Type B pancreatic cell (in vitro differentiated cells): Measurements from ENCODE around the gene SLC41A2. TPM values are rescaled to one million over a fixed set of nuclear protein-coding genes. Genes with fewer than 3 reads are reported as not detected.

Source experiments
- DNase-seq: peaks from one replicate; pipeline ENCODE4 v3.0.0; 2021; ENCODE audit warnings: mixed read lengths; ENCODE audit not compliant: unreplicated experiment; ENCODE audit errors: extremely low spot score
- H3K27ac Mint-ChIP-seq: 2 replicates; pipeline ENCODE4 v1.8.0; 2021; ENCODE audit warnings: mild to moderate bottlenecking, mixed read lengths
- H3K27me3 Mint-ChIP-seq: 2 replicates; pipeline ENCODE4 v1.8.0; 2021; ENCODE audit warnings: mixed read lengths
- H3K36me3 Mint-ChIP-seq: 2 replicates; pipeline ENCODE4 v1.8.0; 2021; ENCODE audit warnings: mixed read lengths
- H3K4me1 Mint-ChIP-seq: one replicate; pipeline ENCODE4 v1.8.0; 2021; ENCODE audit warnings: mixed read lengths; ENCODE audit not compliant: unreplicated experiment
- H3K4me3 Mint-ChIP-seq: 2 replicates; pipeline ENCODE4 v1.8.0; 2021; ENCODE audit warnings: mild to moderate bottlenecking, mixed read lengths
- H3K9me3 Mint-ChIP-seq: 2 replicates; pipeline ENCODE4 v1.8.0; 2021; ENCODE audit warnings: mixed read lengths
- long read RNA-seq: library from polyadenylated mRNA; unstranded; transcript quantifications from one replicate; pipeline ENCODE4 v2.0.0, GENCODE V29; 2020
- total RNA-seq: library from RNA; stranded (reverse); gene quantifications from 2 replicates; pipeline ENCODE4 v1.2.1, GENCODE V29; 2021; ENCODE audit warnings: low replicate concordance
- TF ChIP-seq, protein P1 (sequence below): fragments of 200-600 bp; sonication (generic); conservative IDR thresholded peaks from 2 replicates; pipeline ENCODE4 v1.5.0; 2021; ENCODE audit warnings: antibody characterized with exemption, mild to moderate bottlenecking

The SLC41A2 gene, protein sequence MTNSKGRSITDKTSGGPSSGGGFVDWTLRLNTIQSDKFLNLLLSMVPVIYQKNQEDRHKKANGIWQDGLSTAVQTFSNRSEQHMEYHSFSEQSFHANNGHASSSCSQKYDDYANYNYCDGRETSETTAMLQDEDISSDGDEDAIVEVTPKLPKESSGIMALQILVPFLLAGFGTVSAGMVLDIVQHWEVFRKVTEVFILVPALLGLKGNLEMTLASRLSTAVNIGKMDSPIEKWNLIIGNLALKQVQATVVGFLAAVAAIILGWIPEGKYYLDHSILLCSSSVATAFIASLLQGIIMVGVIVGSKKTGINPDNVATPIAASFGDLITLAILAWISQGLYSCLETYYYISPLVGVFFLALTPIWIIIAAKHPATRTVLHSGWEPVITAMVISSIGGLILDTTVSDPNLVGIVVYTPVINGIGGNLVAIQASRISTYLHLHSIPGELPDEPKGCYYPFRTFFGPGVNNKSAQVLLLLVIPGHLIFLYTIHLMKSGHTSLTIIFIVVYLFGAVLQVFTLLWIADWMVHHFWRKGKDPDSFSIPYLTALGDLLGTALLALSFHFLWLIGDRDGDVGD
- total RNA-seq, result 10.3 and 11.5 TPM in 2 replicates
- long read RNA-seq, partial matches to known transcripts, result 0 of 12 reads
- long read RNA-seq, other reads (novel, unspliced or antisense), result 12 of 12 reads

DNA sequence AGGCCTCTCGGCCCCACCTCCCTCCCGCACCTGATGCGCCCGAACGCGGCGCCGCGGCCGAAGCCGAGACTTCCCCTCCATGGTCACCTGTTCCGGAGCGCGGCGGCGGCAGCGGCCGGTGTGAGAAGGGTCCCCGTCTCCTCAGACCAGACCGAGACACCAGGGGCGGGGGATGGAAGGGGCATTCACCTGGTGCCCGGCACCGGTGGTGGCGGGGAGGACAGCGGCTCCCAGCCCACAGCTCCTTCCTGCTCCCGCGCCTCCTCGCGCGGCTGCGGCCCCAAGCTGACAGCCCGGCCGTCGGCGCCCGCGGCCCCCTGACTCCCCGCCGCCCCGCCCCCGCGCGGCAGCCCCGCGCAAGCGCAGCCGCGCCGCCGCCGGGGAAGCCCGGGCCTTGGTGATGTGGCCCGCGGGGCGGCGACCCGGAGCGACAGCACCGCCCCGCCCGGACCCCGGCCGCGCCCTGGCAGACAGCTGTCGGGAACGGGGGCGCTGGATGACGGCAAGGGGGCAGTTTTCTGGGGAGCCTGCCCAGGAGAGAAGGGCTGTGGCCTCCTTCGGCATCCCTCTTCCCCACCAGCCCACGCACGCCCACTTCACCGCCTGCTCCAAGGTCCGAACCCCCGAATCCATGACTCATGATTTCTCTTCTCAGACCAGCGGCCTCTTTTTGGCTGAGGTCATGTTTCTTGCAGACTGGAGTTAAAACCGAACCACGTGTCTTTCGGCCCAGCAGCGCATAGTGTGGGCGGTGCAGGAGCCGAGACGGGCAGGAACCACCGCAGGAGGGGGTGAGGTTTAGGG, at the start of gene SLC41A2:
TSS of gene SLC41A2 (minus strand) at position 290 of the 804 bp plus-strand sequence. CDS start 29,763 bp downstream, outside the sequence.
- Mint-ChIP-seq H3K27me3 (peaks cover 44% of the 10 kb centered on the region), H3K9me3 (no peaks in the 10 kb centered on the region), H3K4me3 (peak within 1 kb of the TSS; percentile 92), H3K27ac (peak within 1 kb of the TSS; percentile 83), H3K4me1 (peaks cover 19% of the 10 kb centered on the region), H3K36me3 (no peaks in the 10 kb centered on the region)
- TF ChIP-seq, protein P1, sequence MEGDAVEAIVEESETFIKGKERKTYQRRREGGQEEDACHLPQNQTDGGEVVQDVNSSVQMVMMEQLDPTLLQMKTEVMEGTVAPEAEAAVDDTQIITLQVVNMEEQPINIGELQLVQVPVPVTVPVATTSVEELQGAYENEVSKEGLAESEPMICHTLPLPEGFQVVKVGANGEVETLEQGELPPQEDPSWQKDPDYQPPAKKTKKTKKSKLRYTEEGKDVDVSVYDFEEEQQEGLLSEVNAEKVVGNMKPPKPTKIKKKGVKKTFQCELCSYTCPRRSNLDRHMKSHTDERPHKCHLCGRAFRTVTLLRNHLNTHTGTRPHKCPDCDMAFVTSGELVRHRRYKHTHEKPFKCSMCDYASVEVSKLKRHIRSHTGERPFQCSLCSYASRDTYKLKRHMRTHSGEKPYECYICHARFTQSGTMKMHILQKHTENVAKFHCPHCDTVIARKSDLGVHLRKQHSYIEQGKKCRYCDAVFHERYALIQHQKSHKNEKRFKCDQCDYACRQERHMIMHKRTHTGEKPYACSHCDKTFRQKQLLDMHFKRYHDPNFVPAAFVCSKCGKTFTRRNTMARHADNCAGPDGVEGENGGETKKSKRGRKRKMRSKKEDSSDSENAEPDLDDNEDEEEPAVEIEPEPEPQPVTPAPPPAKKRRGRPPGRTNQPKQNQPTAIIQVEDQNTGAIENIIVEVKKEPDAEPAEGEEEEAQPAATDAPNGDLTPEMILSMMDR, result peak; percentile 55
- DNase-seq, result peak; percentile 79

DNA sequence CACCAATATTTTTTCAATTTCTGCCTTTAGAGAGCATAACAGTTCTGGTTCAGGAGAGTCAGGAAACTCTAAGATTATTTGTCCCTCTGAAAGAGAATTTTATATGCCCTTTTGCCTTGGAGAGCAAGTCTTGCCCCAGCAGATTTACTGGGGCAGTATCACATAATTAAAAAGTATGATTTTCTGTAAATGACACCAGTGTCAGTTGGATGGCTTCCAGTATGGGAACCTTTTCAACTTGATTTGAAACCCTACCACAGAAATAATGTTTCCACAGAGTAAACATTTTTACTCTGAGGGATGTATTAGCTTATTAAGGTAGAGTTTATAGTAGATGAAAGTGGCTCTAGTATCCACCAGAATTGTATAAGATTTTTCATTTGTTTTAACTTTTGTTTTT, 43.4 kb upstream of the SLC41A2 start:
- H3K27ac Mint-ChIP-seq, result no peak overlapping the region
- peaks cover 5% of the 10 kb centered on the region for H3K9me3 Mint-ChIP-seq
- no peaks in the 10 kb centered on the region for H3K4me1 Mint-ChIP-seq
- no peaks in the 10 kb centered on the region for H3K27me3 Mint-ChIP-seq
- H3K36me3 Mint-ChIP-seq, result peaks cover 73% of the 10 kb centered on the region
- H3K4me3 Mint-ChIP-seq, result no peak overlapping the region
- no peak for DNase-seq
- TF ChIP-seq, protein P1, result no peak

DNA sequence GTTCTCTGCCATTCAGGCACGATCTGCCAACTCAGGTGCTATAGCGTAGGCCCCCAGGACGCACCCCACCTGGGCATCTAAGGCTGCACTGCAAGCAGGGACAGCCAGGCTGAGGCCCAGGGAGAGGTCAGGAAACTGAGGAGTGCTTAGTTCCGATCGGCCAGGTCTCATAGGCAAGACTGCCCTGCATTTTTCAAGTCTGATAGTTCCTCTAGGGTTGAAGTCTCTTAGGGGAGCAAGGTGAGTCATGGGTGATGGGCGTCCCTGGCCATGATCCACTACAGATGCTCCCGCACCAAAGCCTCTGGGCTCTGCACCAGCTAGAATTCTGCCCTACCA, 41.2 kb upstream of the SLC41A2 start:
- no peak overlapping the region for H3K27ac Mint-ChIP-seq
- no peaks in the 10 kb centered on the region for H3K9me3 Mint-ChIP-seq
- H3K27me3 Mint-ChIP-seq, result no peaks in the 10 kb centered on the region
- H3K4me3 Mint-ChIP-seq, result no peak overlapping the region
- H3K4me1 Mint-ChIP-seq, result no peaks in the 10 kb centered on the region
- H3K36me3 Mint-ChIP-seq, result peaks cover 66% of the 10 kb centered on the region
- DNase-seq, result no peak
- TF ChIP-seq, protein P1, result no peak

DNA sequence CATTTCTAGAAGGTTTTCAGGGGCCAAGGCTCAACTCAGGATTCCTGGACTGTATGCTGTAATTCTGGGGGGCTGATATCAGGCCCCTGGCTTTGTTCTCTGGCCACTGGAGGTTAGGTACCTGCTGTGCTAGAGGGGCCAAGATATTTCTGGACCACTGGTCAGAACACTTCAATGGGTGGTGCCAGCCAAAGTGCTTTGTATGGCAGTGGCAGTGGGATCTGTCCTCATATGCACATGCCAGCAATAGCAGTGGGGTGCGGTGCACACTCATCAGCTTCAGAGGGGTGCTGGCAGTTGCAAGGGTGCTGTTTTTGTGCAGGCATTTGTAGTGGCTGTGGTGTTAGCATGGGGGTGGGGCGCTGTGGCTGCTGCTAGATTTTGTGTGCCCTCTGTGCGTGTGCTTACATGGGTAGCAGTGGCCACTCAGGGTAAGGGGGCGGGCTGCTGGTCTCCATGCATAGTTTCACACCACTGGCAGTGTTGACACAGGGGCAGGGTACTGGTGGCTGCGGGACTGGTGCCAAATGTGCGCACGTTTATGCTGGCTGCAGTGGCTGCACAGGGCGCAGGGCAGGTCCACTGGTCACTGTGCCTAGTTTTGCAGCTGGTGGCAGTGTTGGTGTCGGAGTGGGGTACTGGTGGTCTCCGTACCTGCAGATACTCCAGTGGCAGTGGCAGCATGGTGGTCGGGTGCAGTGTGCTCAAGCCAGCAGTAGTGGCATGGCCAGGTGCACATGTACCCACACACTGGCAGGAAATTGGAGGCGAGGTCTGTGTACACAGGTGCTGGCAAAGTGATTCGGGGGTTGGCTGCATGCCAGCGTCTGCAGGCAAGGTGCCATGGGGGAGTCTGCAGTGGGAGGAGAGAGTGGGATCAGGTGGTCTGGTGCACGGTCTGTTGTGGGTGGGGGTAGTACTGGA, 40.6 kb upstream of the SLC41A2 start:
- DNase-seq, result no peak
- H3K27me3 Mint-ChIP-seq, result no peaks in the 10 kb centered on the region
- H3K4me1 Mint-ChIP-seq, result no peaks in the 10 kb centered on the region
- H3K36me3 Mint-ChIP-seq, result peaks cover 67% of the 10 kb centered on the region
- TF ChIP-seq, protein P1, result no peak
- no peak overlapping the region for H3K4me3 Mint-ChIP-seq
- no peaks in the 10 kb centered on the region for H3K9me3 Mint-ChIP-seq
- no peak overlapping the region for H3K27ac Mint-ChIP-seq

DNA sequence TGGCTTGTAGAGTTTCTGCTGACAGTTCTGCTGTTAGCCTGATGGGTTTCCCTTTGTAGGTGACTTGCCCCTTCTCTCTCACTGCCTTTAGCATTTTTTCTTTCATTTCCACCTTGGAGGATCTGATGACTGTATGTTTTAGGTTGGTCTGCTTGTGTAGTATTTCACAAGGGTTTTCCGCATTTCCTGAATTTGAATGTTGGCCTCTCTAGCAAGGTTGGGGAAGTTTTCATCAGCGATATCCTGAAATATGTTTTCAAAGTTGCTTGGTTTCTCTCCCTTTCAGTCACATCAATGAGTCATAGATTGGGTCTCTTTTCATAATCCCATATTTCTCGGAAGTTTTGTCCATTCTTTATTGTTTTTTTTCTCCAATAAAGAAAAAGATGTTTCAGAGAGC, 39.5 kb upstream of the SLC41A2 start:
- no peak overlapping the region for H3K4me3 Mint-ChIP-seq
- no peaks in the 10 kb centered on the region for H3K9me3 Mint-ChIP-seq
- no peaks in the 10 kb centered on the region for H3K27me3 Mint-ChIP-seq
- no peak for DNase-seq
- no peaks in the 10 kb centered on the region for H3K4me1 Mint-ChIP-seq
- H3K36me3 Mint-ChIP-seq, result peaks cover 72% of the 10 kb centered on the region
- TF ChIP-seq, protein P1, result no peak
- H3K27ac Mint-ChIP-seq, result no peak overlapping the region
